ENCODE results near the gene CCNA2. TPM values are rescaled to one million over a fixed set of nuclear protein-coding genes. Genes with fewer than 3 reads are reported as not detected.
A peak's percentile ranks its signal among the peaks of the same experiment; 100 is the strongest.

CCNA2 gene
- total RNA-seq, 4 donors from 2014 or later: 1.2 to 5.2 (median 3.4) TPM

DNA sequence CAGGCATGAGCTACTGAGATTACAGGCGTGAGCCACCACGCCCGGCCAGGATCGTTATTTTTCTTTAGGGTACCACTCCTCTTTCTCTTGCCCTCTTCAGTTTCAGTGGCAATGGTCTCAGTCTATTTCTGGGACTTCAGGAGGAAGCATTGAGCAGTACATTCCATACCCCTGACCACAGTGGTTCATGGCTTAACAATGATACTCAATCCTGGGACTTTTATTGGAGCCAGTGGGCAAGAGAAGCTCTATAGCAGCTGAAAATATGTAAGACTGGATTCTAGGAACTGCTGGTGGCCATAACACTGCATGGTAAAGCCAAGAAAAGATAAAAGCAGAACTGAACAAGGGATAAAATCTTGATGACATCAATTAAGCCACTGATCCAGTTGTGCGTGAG, 5.8 kb upstream of the CCNA2 start:
- TF ChIP-seq EP300 (IDR thresholded peaks at IDR 0.05) (no peak), POLR2A (IDR thresholded peaks at IDR 0.05) (no peak)
- TF ChIP-seq, protein P1, sequence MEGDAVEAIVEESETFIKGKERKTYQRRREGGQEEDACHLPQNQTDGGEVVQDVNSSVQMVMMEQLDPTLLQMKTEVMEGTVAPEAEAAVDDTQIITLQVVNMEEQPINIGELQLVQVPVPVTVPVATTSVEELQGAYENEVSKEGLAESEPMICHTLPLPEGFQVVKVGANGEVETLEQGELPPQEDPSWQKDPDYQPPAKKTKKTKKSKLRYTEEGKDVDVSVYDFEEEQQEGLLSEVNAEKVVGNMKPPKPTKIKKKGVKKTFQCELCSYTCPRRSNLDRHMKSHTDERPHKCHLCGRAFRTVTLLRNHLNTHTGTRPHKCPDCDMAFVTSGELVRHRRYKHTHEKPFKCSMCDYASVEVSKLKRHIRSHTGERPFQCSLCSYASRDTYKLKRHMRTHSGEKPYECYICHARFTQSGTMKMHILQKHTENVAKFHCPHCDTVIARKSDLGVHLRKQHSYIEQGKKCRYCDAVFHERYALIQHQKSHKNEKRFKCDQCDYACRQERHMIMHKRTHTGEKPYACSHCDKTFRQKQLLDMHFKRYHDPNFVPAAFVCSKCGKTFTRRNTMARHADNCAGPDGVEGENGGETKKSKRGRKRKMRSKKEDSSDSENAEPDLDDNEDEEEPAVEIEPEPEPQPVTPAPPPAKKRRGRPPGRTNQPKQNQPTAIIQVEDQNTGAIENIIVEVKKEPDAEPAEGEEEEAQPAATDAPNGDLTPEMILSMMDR (IDR thresholded peaks at IDR 0.05): no peak
- 90 to 99% methylated on average over 5 of the region's 5 CpGs for WGBS, 2 donors
- peaks cover 0 to 77% (median 0%) of the 10 kb centered on the region in 3 donors for H3K36me3 ChIP-seq

DNA sequence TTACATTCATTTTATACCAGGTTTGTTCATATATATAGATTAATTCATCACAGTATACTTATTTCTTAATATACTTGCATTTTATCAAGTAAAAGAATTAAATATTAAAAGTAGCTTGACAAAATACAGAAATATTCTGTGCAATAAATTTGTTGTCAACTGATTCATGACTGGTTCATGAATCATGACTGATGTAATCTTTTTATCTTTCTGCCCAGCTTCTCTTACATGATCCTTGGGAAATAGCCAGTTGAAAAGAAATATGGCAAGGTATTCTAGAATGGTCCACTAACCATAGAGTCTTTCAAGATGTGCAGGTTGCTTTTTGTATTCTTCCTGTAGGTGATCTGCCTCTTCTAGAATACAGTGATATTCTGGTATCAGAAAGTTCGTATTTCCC, 4.2 kb upstream of the CCNA2 start:
- Histone ChIP-seq H3K36me3 (peaks cover 0 to 61% (median 0%) of the 10 kb centered on the region in 3 donors), H3K4me1 (peaks cover 0 to 18% (median 6%) of the 10 kb centered on the region in 4 donors), H3K9me3 (no peaks in the 10 kb centered on the region), H3K27ac (no peak overlapping the region), H3K27me3 (no peaks in the 10 kb centered on the region), H3K4me3 (no peak overlapping the region)
- 90 to 95% methylated on average over 1 of the region's 1 CpG for WGBS, 2 donors
- DNase-seq (ENCODE audit: low spot score in 2 of 2): no peak
- no peak for TF ChIP-seq POLR2A (IDR thresholded peaks at IDR 0.05)
- TF ChIP-seq, protein P1 (IDR thresholded peaks at IDR 0.05): no peak
- TF ChIP-seq EP300 (IDR thresholded peaks at IDR 0.05): no peak

More for the DNA sequence above, 5.8 kb upstream of the CCNA2 start:
- H3K9me3 ChIP-seq: no peaks in the 10 kb centered on the region
- no peak overlapping the region for H3K4me3 ChIP-seq
- no peak for DNase-seq (ENCODE audit: low spot score in 2 of 2)
- H3K4me1 ChIP-seq: peaks cover 0 to 7% (median 2%) of the 10 kb centered on the region in 4 donors
- H3K27me3 ChIP-seq: no peaks in the 10 kb centered on the region
- no peak overlapping the region for H3K27ac ChIP-seq

DNA sequence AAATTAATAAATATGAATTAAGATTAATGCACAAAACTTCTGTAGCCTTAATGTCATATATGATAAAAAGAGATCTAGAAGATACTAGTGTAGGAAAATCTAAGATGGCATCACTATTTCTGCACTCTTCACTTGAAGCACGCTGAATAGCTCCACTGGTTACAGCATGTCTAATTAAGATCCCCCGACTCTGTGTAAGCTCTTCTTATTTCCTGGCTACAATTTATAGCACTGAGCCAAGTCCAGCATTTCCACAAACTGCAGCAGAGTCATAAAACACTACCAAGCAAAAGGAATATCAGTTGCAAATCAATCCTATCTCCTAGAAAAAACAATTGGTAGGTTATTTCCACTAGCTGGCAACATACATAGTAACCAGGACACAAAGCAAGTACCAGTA, 1.3 kb upstream of the CCNA2 start:
- DNase-seq (ENCODE audit: low spot score in 2 of 2): no peak
- Histone ChIP-seq H3K9me3 (no peaks in the 10 kb centered on the region), H3K36me3 (peaks cover 0 to 38% (median 0%) of the 10 kb centered on the region in 3 donors), H3K4me1 (peaks cover 0 to 21% (median 7%) of the 10 kb centered on the region in 4 donors), H3K27ac (peak overlapping the region in 1 of 4 donors; percentile 88), H3K4me3 (no peak overlapping the region), H3K27me3 (no peaks in the 10 kb centered on the region)
- TF ChIP-seq, protein P1 (IDR thresholded peaks at IDR 0.05): no peak
- 19 to 22% methylated on average over 2 of the region's 2 CpGs for WGBS, 2 donors

DNA sequence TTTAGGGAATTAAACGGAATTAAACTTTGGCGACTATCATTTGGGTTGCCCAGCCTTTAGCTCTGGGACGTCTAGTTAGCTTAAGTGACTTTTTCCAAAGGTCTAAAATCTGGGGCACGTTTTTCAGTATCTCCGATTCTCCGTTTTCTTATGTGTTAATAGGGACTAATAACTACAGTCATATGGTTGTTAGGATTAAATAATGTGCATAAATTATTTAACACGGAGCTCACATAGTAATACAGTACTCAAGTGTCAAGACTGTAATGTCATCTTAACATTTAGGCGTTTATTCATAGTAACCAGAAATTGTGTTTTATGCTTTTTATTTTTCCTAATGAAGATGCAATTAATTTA, 466 bp upstream of the CCNA2 start:
- no peak for DNase-seq (ENCODE audit: low spot score in 2 of 2)
- Histone ChIP-seq H3K4me3 (peak overlapping the region; percentile 48 to 67 (median 56)), H3K9me3 (no peaks in the 10 kb centered on the region), H3K27me3 (no peaks in the 10 kb centered on the region), H3K27ac (peak overlapping the region; percentile 77 to 88 (median 78)), H3K36me3 (peaks cover 0 to 37% (median 0%) of the 10 kb centered on the region in 3 donors), H3K4me1 (peaks cover 0 to 21% (median 7%) of the 10 kb centered on the region in 4 donors)
- TF ChIP-seq, protein P1 (IDR thresholded peaks at IDR 0.05): peak in 1 of 5 experiments; percentile 20
- TF ChIP-seq EP300 (IDR thresholded peaks at IDR 0.05): no peak
- 3% methylated on average over 8 of the region's 8 CpGs for WGBS, 2 donors

DNA sequence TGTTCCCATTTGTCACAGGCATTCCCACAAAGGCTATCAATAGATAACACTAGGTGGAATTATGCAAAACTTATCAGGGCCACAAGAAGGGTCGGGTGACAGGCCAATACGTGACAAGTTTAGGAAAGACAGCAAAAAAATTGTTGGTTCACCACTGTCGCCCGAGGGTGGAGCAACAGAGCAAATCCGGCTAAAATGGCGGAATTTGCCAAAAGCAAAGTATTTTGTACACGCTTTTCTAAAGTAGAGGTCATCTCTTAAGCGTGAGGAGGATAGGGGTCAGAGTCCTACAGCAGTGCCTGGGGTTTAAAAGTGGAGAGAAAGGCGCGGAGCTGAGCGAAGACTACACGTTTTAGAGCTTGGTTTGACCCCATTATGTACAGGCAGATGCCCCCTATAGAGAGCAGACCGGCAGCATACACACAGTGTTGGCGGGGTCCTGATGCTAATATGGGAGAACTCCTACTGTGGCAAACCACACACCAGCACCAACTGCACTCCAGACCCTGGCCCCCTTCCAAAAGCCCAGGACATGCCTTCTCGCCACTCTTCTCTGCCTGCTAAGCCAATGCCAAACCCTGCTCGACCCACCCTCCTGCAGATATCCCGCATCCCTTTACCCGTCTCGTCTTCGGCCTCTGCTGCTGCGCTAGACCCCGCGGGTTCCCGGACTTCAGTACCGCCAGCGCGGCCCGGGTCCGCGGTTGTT, 733 bp downstream of the CCNA2 start:
- Histone ChIP-seq H3K4me3 (peak overlapping the region; percentile 48 to 67 (median 56)), H3K4me1 (peaks cover 0 to 21% (median 7%) of the 10 kb centered on the region in 4 donors), H3K36me3 (peaks cover 0 to 43% (median 0%) of the 10 kb centered on the region in 3 donors), H3K27ac (peak overlapping the region in 1 of 4 donors; percentile 88), H3K27me3 (no peaks in the 10 kb centered on the region), H3K9me3 (no peaks in the 10 kb centered on the region)
- WGBS, 2 donors: 1 to 2% methylated on average over 29 to 30 of the region's 30 CpGs
- TF ChIP-seq POLR2A (IDR thresholded peaks at IDR 0.05) (no peak), EP300 (IDR thresholded peaks at IDR 0.05) (no peak)
- TF ChIP-seq, protein P1 (IDR thresholded peaks at IDR 0.05): no peak
- no peak for DNase-seq (ENCODE audit: low spot score in 2 of 2)
